Lower leg skin (tissue), 4 donors: ENCODE measurements around the gene UBAP2. TPM values are rescaled to one million over a fixed set of nuclear protein-coding genes. Genes with fewer than 3 reads are reported as not detected.

Source experiments
- DNase-seq, 2 donors: peaks; one replicate each; pipeline ENCODE4 v3.0.0-alpha.2; 2019; ENCODE audit warnings: low spot score in 2 of 2
- H3K4me3 ChIP-seq: fragments of 200-600 bp; sonication (generic); 2 replicates; pipeline ENCODE4 v1.5.1; 2017; ENCODE audit warnings: mild to moderate bottlenecking, low read depth; ENCODE audit not compliant: poor library complexity, severe bottlenecking
- CTCF ChIP-seq, 3 donors: fragments of 450-650 bp; IDR thresholded peaks; one replicate each; pipeline ENCODE4 v1.5.1; 2016; ENCODE audit warnings: antibody characterized with exemption in 3 of 3, mild to moderate bottlenecking in 3 of 3, moderate library complexity in 2 of 3
- POLR2A ChIP-seq, 2 donors: fragments of 450-650 bp; IDR thresholded peaks; one replicate each; pipeline ENCODE4 v1.6.1; 2016 to 2017; ENCODE audit warnings: antibody characterized with exemption in 2 of 2, mild to moderate bottlenecking in 1 of 2, moderate library complexity in 1 of 2
- WGBS, 2 donors: methylation state at CpG; one replicate each; pipeline ENCODE4 v1.1.5; 2018; 5-methylcytosine and 5-hydroxymethylcytosine counted together
- intact Hi-C: fragments of 100-400 bp; cut with DNase I; formaldehyde crosslinking; loops from one replicate; pipeline ENCODE4 v1.15.0; 2023; ENCODE audit warnings: low total_unique reads
- total RNA-seq, 4 donors: library from RNA; depleted of rRNA; stranded (reverse); fragments of >200 nt; gene quantifications; one replicate each; pipeline ENCODE4 v1.1.0, GENCODE V29; 2016

Gene UBAP2
- total RNA-seq, 4 donors from 2014 or later: 20.0 to 29.1 (median 28.6) TPM

DNA sequence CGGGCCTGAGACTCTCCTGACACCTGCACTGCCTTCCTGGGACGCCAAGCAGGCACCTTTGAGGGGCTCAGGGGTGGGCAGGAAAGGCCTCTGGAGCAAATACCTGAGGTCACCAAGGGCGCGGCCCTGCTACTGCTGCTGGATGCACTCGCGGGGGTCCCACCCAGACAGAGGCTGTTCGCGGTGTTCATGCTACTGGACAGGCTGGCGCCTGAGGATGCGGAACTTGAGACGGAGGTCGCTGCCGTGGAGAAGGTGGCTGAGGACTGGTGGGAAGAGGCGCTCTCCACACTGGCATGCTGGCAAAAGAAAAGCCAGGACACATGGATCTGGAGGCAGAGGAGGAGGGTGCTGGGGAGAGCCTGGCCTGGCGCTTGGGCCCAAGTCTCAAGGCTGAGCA lies 121.0 kb downstream of the UBAP2 start:
- 93 to 96% methylated on average over 15 of the region's 15 CpGs for WGBS, 2 donors
- intact Hi-C loops: loop anchor here (5.0 kb wide), 1 partner anchor 145 kb away; no protein-coding TSS in a partner anchor
- DNase-seq: no peak
- no peak overlapping the region for H3K4me3 ChIP-seq
- TF ChIP-seq POLR2A (IDR thresholded peaks at IDR 0.05) (no peak), CTCF (IDR thresholded peaks at IDR 0.05) (no peak)

- DNase-seq: no peak
- intact Hi-C loops: loop anchor here (5.0 kb wide), 1 partner anchor 145 kb away; no protein-coding TSS in a partner anchor
- TF ChIP-seq POLR2A (IDR thresholded peaks at IDR 0.05) (no peak), CTCF (IDR thresholded peaks at IDR 0.05) (no peak)
- 89 to 90% methylated on average over 17 of the region's 17 CpGs for WGBS, 2 donors
- no peak overlapping the region for H3K4me3 ChIP-seq
These were observed 121.8 kb downstream of the UBAP2 start for GRCh38 chr9:33926746-33927485.

- H3K4me3 ChIP-seq: no peak overlapping the region
- intact Hi-C loops: loop anchor here (5.0 kb wide), 1 partner anchor 147 kb away; no protein-coding TSS in a partner anchor
- TF ChIP-seq CTCF (IDR thresholded peaks at IDR 0.05) (no peak), POLR2A (IDR thresholded peaks at IDR 0.05) (no peak)
- WGBS, 2 donors: 60 to 72% methylated on average over 17 of the region's 17 CpGs
- DNase-seq: no peak
These were observed 123.5 kb downstream of the UBAP2 start for GRCh38 chr9:33924978-33925797.

DNA sequence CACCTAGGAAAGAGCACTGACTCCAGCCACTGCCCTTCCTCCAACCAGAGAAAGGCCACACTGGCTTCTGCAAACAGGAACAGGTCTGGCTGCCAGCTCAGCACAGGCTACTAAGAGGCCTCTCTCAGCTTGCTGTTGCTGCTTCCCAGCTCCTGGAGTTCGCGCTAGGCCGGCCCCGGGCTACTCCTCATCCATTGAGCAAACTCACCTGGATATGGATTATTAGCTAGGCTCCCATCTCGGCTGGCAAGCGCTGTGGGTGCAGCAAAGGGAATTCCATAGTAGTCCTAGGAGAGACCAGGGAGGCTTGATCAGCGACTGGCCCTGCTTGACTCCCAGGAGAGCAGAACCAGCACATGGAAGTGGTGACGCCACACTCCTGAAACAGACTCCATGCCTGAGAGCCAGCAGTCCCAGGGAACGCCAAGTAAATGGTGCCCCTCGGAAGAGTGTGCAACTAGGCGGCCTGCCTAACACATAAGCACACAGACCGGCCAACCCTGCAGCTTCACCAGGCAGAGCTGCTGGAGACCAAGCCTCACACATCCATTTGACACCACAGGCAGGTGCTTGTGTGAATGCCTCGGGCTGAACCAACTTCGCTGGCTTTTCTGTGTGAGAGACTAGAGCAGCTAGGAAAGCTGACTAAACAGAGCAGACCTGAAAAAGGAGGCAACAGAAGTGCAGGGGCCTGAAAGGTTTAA lies 124.5 kb downstream of the UBAP2 start:
- H3K4me3 ChIP-seq: no peak overlapping the region
- DNase-seq: no peak
- 79 to 87% methylated on average over 10 to 12 of the region's 14 CpGs for WGBS, 2 donors
- intact Hi-C loops: no loop called here
- TF ChIP-seq POLR2A (IDR thresholded peaks at IDR 0.05) (no peak), CTCF (IDR thresholded peaks at IDR 0.05) (no peak)

DNA sequence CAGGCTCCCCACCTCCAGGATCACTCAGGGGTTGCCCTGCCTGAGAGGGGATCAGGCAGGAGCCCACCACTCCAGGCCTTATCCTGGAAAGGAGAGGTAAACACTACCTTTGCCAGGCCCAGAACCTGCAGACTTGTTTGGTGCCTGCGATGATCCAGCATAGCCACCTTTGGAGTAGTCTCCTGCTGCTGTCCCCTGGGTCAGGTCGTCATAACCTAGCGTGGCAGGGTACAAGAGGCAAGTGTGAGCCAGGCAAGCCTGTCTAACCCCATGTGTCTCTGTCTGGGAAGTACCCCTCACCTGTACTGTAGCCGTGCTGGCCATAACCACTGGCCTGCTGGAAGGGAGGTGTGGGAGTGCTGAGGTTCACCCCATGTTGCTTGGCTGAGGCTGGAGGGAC lies 125.6 kb downstream of the UBAP2 start:
- DNase-seq: no peak
- intact Hi-C loops: no loop called here
- WGBS, 2 donors: 87 to 95% methylated on average over 4 of the region's 4 CpGs
- no peak overlapping the region for H3K4me3 ChIP-seq
- TF ChIP-seq CTCF (IDR thresholded peaks at IDR 0.05): no peak
- TF ChIP-seq POLR2A (IDR thresholded peaks at IDR 0.05): no peak
